Chondrocyte (in vitro differentiated cells): ENCODE measurements around the gene ING4. TPM values are rescaled to one million over a fixed set of nuclear protein-coding genes. Genes with fewer than 3 reads are reported as not detected.

ENCODE experiments used
- DNase-seq: peaks from one replicate; pipeline ENCODE4 v3.0.0; 2021; ENCODE audit warnings: mixed read lengths, low spot score
- H3K27ac Mint-ChIP-seq: one replicate; pipeline ENCODE4 v1.8.0; 2021; ENCODE audit warnings: mild to moderate bottlenecking, moderate library complexity, mixed read lengths; ENCODE audit not compliant: unreplicated experiment
- H3K27me3 Mint-ChIP-seq: 2 replicates; pipeline ENCODE4 v1.8.0; 2021; ENCODE audit warnings: low read depth, mixed read lengths
- H3K36me3 Mint-ChIP-seq: 2 replicates; pipeline ENCODE4 v1.8.0; 2021; ENCODE audit warnings: low read depth, mixed read lengths
- H3K4me1 Mint-ChIP-seq: 2 replicates; pipeline ENCODE4 v1.8.0; 2021; ENCODE audit warnings: low read depth, mild to moderate bottlenecking, mixed read lengths
- H3K4me3 Mint-ChIP-seq: one replicate; pipeline ENCODE4 v1.8.0; 2021; ENCODE audit warnings: mild to moderate bottlenecking, moderate library complexity, mixed read lengths; ENCODE audit not compliant: unreplicated experiment
- H3K9me3 Mint-ChIP-seq: 2 replicates; pipeline ENCODE4 v1.8.0; 2021; ENCODE audit warnings: low read depth, mixed read lengths
- CTCF ChIP-seq: fragments of 200-600 bp; sonication (generic); IDR thresholded peaks from 2 replicates; pipeline ENCODE4 v1.5.0; 2021; ENCODE audit warnings: antibody characterized with exemption, mild to moderate bottlenecking, moderate library complexity
- total RNA-seq: library from RNA; stranded (reverse); gene quantifications from 3 replicates; pipeline ENCODE4 v1.2.1, GENCODE V29; 2021

The ING4 gene
- total RNA-seq, 1 donor from 2014 or later: 37.5 TPM

DNA sequence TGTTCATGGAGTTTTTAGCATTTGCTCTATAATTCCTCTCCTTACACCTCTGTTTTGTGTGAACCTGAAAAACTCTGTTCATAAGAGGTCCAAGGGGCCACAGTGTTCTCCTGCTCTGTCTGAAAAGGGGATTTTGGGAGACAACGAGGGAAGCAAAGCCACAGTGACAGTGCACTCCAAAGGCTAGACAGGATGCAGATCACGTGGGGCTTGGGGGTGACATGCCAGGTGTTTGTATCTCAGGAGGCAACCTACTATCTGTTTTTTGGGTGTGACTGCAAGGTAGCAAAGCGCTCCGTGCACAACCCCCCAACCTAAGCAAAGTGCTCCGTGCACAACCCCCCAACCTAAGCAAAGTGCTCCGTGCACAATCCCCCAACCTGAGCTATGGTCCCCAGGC, 50.7 kb downstream of the ING4 start:
- Mint-ChIP-seq H3K36me3 (no peaks in the 10 kb centered on the region), H3K4me3 (no peak overlapping the region), H3K27me3 (no peaks in the 10 kb centered on the region), H3K27ac (peak overlapping the region; percentile 15), H3K9me3 (no peaks in the 10 kb centered on the region), H3K4me1 (peaks cover 33% of the 10 kb centered on the region)
- no peak for TF ChIP-seq CTCF
- DNase-seq: no peak

GRCh38 chr12:6608592-6609281, 54.2 kb downstream of the ING4 start:
- H3K36me3 Mint-ChIP-seq: peaks cover 1% of the 10 kb centered on the region
- no peak for TF ChIP-seq CTCF
- H3K4me1 Mint-ChIP-seq: peaks cover 46% of the 10 kb centered on the region
- no peak overlapping the region for H3K4me3 Mint-ChIP-seq
- H3K27ac Mint-ChIP-seq: no peak overlapping the region
- H3K27me3 Mint-ChIP-seq: no peaks in the 10 kb centered on the region
- DNase-seq: no peak
- H3K9me3 Mint-ChIP-seq: no peaks in the 10 kb centered on the region

DNA sequence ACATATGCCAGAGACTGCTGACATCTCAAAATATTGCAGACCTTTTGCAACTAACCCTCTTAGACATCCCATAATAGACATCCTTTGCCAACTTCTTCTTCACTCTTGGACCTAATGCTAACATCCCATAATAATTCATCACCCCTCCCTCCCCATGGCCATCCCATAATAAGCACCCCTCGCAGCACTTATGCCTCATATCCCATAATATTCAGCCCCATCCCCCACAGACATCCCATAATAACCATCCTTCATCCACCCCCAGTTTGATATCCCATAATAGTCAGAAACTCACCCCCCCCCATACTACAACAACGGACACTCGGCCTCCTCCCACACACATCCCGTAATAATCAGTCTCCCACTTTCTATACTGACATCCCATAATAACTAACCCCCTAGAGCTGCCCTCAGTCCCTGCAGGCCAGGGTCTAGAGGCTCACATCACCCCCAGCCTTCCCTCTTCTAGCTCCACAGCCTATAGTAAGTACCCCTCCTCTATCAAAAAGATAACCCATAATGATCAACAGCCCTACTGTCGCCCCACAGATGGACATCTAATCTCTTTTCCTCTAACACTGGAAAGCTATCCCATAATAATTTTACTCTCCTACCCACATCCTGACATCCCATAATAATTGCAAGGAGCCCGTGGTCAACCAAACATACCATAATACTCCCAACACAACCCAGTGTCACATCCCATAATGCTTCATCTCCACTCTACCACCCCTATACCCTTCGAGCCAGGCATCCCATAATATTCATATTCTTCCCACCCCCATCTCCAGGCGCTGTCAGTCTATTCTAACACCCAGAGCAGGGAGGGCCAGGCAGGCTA, 54.9 kb downstream of the ING4 start:
- TF ChIP-seq CTCF: no peak
- Mint-ChIP-seq H3K9me3 (no peaks in the 10 kb centered on the region), H3K4me1 (peaks cover 48% of the 10 kb centered on the region)

DNA sequence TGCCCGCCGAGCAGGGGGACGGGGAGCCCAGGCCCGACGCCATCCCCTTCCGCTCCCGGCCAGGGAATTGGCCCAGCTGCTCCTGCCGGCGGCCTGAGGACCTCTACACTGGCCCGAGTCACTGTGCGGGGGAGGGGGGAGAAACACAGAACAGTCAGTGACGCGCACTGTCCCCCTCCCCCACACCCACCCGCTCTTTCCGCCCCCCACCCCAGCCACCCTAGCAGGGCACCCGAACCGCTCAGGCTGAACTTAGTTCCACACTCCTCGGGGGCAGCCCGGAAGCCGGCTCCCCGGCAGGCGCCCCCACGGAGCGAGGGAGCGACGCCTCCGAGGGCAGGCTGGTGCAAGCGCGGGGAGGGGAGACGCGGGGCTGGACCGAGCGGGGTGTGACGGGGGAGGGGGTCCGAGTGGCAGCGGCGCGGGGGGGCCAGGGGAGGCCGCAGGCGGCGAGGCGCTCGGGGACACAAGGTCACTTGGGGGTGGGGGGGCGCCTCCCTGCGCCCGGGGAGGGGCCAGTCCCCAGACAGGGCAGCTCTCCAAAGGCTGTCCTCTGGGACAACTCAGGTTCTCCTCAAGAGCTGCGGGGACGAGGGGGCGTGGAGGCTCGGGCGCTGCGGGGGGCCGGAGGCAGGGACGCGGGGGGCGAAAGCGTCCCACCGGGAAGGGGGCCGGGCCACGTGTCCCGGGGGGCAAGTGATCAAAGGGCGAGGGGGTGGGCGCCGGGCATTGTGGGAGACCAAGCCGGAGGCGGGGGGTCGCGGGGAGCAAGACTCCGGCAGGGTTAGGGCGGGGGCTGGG, 56.4 kb downstream of the ING4 start:
- no peaks in the 10 kb centered on the region for H3K9me3 Mint-ChIP-seq

More for the DNA sequence above, 54.9 kb downstream of the ING4 start:
- Mint-ChIP-seq H3K4me3 (no peak overlapping the region), H3K36me3 (peaks cover 2% of the 10 kb centered on the region), H3K27ac (no peak overlapping the region), H3K27me3 (no peaks in the 10 kb centered on the region)
- DNase-seq: no peak

More for the DNA sequence above, 56.4 kb downstream of the ING4 start:
- Mint-ChIP-seq H3K27me3 (no peaks in the 10 kb centered on the region), H3K36me3 (peaks cover 7% of the 10 kb centered on the region), H3K4me1 (peaks cover 45% of the 10 kb centered on the region), H3K4me3 (peak overlapping the region; percentile 89), H3K27ac (peak overlapping the region; percentile 84)
- no peak for DNase-seq
- no peak for TF ChIP-seq CTCF
